Neural cell (in vitro differentiated cells): ENCODE data around the gene MINDY4. TPM values are rescaled to one million over a fixed set of nuclear protein-coding genes. Genes with fewer than 3 reads are reported as not detected.

ENCODE experiments used
- H2AFZ ChIP-seq: fragments of 200-600, 300-800 bp; sonication (generic), shearing (Covaris generic); 2 replicates; pipeline ENCODE4 v1.6.0; 2014; ENCODE audit warnings: low read depth, mild to moderate bottlenecking, antibody characterized with exemption, low read length, moderate library complexity
- H3F3A ChIP-seq: fragments of 200-600 bp; shearing (Covaris generic); 2 replicates; pipeline ENCODE4 v1.6.1; 2016; ENCODE audit warnings: mild to moderate bottlenecking, moderate library complexity, mixed read lengths, antibody characterized with exemption, low read length; ENCODE audit not compliant: insufficient read depth, poor library complexity, severe bottlenecking
- H3K27ac ChIP-seq: fragments of 200-600, 300-800 bp; sonication (generic), shearing (Covaris generic); 2 replicates; pipeline ENCODE4 v1.5.1; 2014; ENCODE audit warnings: mild to moderate bottlenecking, low read length, moderate library complexity
- H3K27me3 ChIP-seq: fragments of 300-800, 200-600 bp; sonication (generic), shearing (Covaris generic); 2 replicates; pipeline ENCODE4 v1.6.0; 2014; ENCODE audit warnings: mild to moderate bottlenecking, low read depth, low read length, moderate library complexity; ENCODE audit not compliant: insufficient read depth
- H3K36me3 ChIP-seq: fragments of 300-800, 200-600 bp; sonication (generic), shearing (Covaris generic); 2 replicates; pipeline ENCODE4 v1.5.1; 2014; ENCODE audit warnings: mild to moderate bottlenecking, antibody characterized with exemption, low read length, moderate library complexity; ENCODE audit not compliant: insufficient read depth
- H3K4me2 ChIP-seq: fragments of 300-800, 200-600 bp; sonication (generic), shearing (Covaris generic); 2 replicates; pipeline ENCODE4 v1.6.0; 2014; ENCODE audit warnings: mild to moderate bottlenecking, low read length
- H3K4me3 ChIP-seq: fragments of 300-800, 200-600 bp; sonication (generic), shearing (Covaris generic); 2 replicates; pipeline ENCODE4 v1.5.1; 2014; ENCODE audit warnings: mild to moderate bottlenecking, low read length, moderate library complexity
- H3K79me2 ChIP-seq: fragments of 200-600 bp; shearing (Covaris generic); replicated peaks from 2 replicates; pipeline ENCODE4 v1.6.0; 2014; ENCODE audit warnings: mild to moderate bottlenecking, low read length, moderate library complexity; ENCODE audit not compliant: insufficient read depth
- H3K9ac ChIP-seq: fragments of 300-800, 200-600 bp; sonication (generic), shearing (Covaris generic); 2 replicates; pipeline ENCODE4 v1.6.1; 2016; ENCODE audit warnings: mild to moderate bottlenecking, low read length, mixed read lengths
- H3K9me2 ChIP-seq: fragments of 200-600 bp; shearing (Covaris generic); 2 replicates; pipeline ENCODE4 v1.6.1; 2016; ENCODE audit warnings: mild to moderate bottlenecking, low read length, mixed read lengths; ENCODE audit not compliant: insufficient read depth
- H3K9me3 ChIP-seq: fragments of 200-600, 300-800 bp; sonication (generic), shearing (Covaris generic); 2 replicates; pipeline ENCODE4 v1.6.1; 2016; ENCODE audit warnings: mild to moderate bottlenecking, mixed run types, low read length, moderate library complexity, mixed read lengths
- H4K20me1 ChIP-seq: fragments of 200-600 bp; shearing (Covaris generic); 2 replicates; pipeline ENCODE4 v1.6.1; 2016; ENCODE audit warnings: mild to moderate bottlenecking, mixed run types; ENCODE audit not compliant: insufficient read depth
- CTCF ChIP-seq: fragments of 450-650 bp; IDR thresholded peaks from 2 replicates; pipeline ENCODE4 v1.5.1; 2014; ENCODE audit warnings: antibody characterized with exemption, mild to moderate bottlenecking, moderate library complexity; ENCODE audit not compliant: poor library complexity, severe bottlenecking
- EP300 ChIP-seq: fragments of 450-650 bp; conservative IDR thresholded peaks from 2 replicates; pipeline ENCODE4 v1.6.1; 2014; ENCODE audit warnings: antibody characterized with exemption, mild to moderate bottlenecking, moderate library complexity; ENCODE audit not compliant: poor library complexity, severe bottlenecking
- EZH2 ChIP-seq: fragments of 200-600, 300-800 bp; shearing (Covaris generic), sonication (generic); IDR thresholded peaks from 2 replicates; pipeline ENCODE4 v1.6.1; 2014; ENCODE audit warnings: antibody characterized with exemption, low read length, borderline replicate concordance, mild to moderate bottlenecking; ENCODE audit not compliant: insufficient read depth, poor library complexity, severe bottlenecking
- MXI1 ChIP-seq: fragments of 450-650 bp; conservative IDR thresholded peaks from 2 replicates; pipeline ENCODE4 v1.6.1; 2014; ENCODE audit warnings: antibody characterized with exemption, mild to moderate bottlenecking; ENCODE audit not compliant: poor library complexity, severe bottlenecking
- POLR2AphosphoS5 ChIP-seq: IDR thresholded peaks from 2 replicates; pipeline ENCODE4 v1.6.1; 2012
- RAD21 ChIP-seq: fragments of 450-650 bp; conservative IDR thresholded peaks from 2 replicates; pipeline ENCODE4 v1.6.1; 2014; ENCODE audit warnings: antibody characterized with exemption, mild to moderate bottlenecking, moderate library complexity
- REST ChIP-seq: IDR thresholded peaks from 2 replicates; pipeline ENCODE4 v1.6.1; 2012; ENCODE audit warnings: borderline replicate concordance
- SMC3 ChIP-seq: fragments of 450-650 bp; conservative IDR thresholded peaks from 2 replicates; pipeline ENCODE4 v1.6.1; 2014; ENCODE audit warnings: antibody characterized with exemption, mild to moderate bottlenecking, moderate library complexity; ENCODE audit not compliant: poor library complexity
- TAF1 ChIP-seq: IDR thresholded peaks from 2 replicates; pipeline ENCODE4 v1.6.1; 2012; ENCODE audit warnings: low read depth
- polyA plus RNA-seq: library from polyadenylated mRNA; depleted of rRNA; stranded (reverse); fragments of >200 nt; gene quantifications from 2 replicates; pipeline ENCODE4 v1.2.3, GENCODE V29; 2014

Gene MINDY4
- polyA plus RNA-seq, 1 donor from 2014 or later, result 1.0 TPM

- H3K4me2 ChIP-seq, result no peak overlapping the region
- no peaks in the 10 kb centered on the region for H3K36me3 ChIP-seq
- H3K27me3 ChIP-seq, result no peaks in the 10 kb centered on the region
- H4K20me1 ChIP-seq, result no peaks in the 10 kb centered on the region
- H2AFZ ChIP-seq, result no peak overlapping the region
- H3K79me2 ChIP-seq, result no peaks in the 10 kb centered on the region
- H3K4me3 ChIP-seq, result no peak overlapping the region
- no peak overlapping the region for H3K9ac ChIP-seq
- no peaks in the 10 kb centered on the region for H3K9me2 ChIP-seq
- H3K27ac ChIP-seq, result no peak overlapping the region
- H3F3A ChIP-seq, result no peaks in the 10 kb centered on the region
- TF ChIP-seq EP300, result no peak
- TF ChIP-seq SMC3, result no peak
- TF ChIP-seq CTCF, result no peak
- TF ChIP-seq MXI1, result no peak
- TF ChIP-seq TAF1, result no peak
- no peak for TF ChIP-seq REST
- TF ChIP-seq POLR2AphosphoS5, result no peak
- no peak for TF ChIP-seq EZH2
- no peak for TF ChIP-seq RAD21
- no peaks in the 10 kb centered on the region for H3K9me3 ChIP-seq
Observed at GRCh38 chr7:30828591-30828990, 57.4 kb downstream of the MINDY4 start.

- no peak overlapping the region for H3K4me3 ChIP-seq
- H3K4me2 ChIP-seq, result no peak overlapping the region
- no peaks in the 10 kb centered on the region for H3K36me3 ChIP-seq
- no peak overlapping the region for H2AFZ ChIP-seq
- no peaks in the 10 kb centered on the region for H3K9me3 ChIP-seq
- no peaks in the 10 kb centered on the region for H3F3A ChIP-seq
- H3K27ac ChIP-seq, result no peak overlapping the region
- no peaks in the 10 kb centered on the region for H3K79me2 ChIP-seq
- TF ChIP-seq RAD21 (no peak), TAF1 (no peak), EZH2 (no peak), POLR2AphosphoS5 (no peak), EP300 (no peak), REST (no peak), MXI1 (no peak), CTCF (no peak), SMC3 (no peak)
- no peaks in the 10 kb centered on the region for H3K9me2 ChIP-seq
- H4K20me1 ChIP-seq, result no peaks in the 10 kb centered on the region
- no peaks in the 10 kb centered on the region for H3K27me3 ChIP-seq
- H3K9ac ChIP-seq, result no peak overlapping the region
Observed at GRCh38 chr7:30829471-30829870, 58.3 kb downstream of the MINDY4 start.
